ENCODE results near the gene KCNMB2. TPM values are rescaled to one million over a fixed set of nuclear protein-coding genes. Genes with fewer than 3 reads are reported as not detected.

KCNMB2 gene
- total RNA-seq, 1 experiment from 2014 or later: not detected

- H3K4me2 ChIP-seq (ENCODE audit: low read length): no peak overlapping the region
- TF ChIP-seq CTCF (conservative IDR thresholded peaks at IDR 0.05; ENCODE audit: low read depth, low read length): no peak
- no peaks in the 10 kb centered on the region for H3K9me2 ChIP-seq (replicated peaks; ENCODE audit: low read length)
- DNase-seq (no peak), ATAC-seq (no peak)
- no peaks in the 10 kb centered on the region for H3K9me3 ChIP-seq (ENCODE audit: low read length)
- H3K27ac ChIP-seq (ENCODE audit: low read length): no peak overlapping the region
- H3K4me1 ChIP-seq (ENCODE audit: insufficient read depth, low read length): no peaks in the 10 kb centered on the region
- no peaks in the 10 kb centered on the region for H3K79me2 ChIP-seq (ENCODE audit: low read length)
- intact Hi-C loops (cut with micrococcal nuclease): no loop called here
- no peak overlapping the region for H3K4me3 ChIP-seq (ENCODE audit: low read length)
- no peaks in the 10 kb centered on the region for H3F3A ChIP-seq (ENCODE audit: low read length, unreplicated experiment)
- H3K9ac ChIP-seq (ENCODE audit: low read length): no peak overlapping the region
- no peak overlapping the region for H2AFZ ChIP-seq (ENCODE audit: low read length)
- H3K27me3 ChIP-seq (ENCODE audit: low read length): no peaks in the 10 kb centered on the region
- ChIA-PET CTCF (no interaction called here), POLR2A (ENCODE audit: unreplicated experiment) (no interaction called here)
- H3K36me3 ChIP-seq (ENCODE audit: low read depth, low read length): no peaks in the 10 kb centered on the region
- no peaks in the 10 kb centered on the region for H4K20me1 ChIP-seq (ENCODE audit: low read length)
- BruUV-seq (replicated peaks): no TSS peak
These were observed 133.5 kb downstream of the KCNMB2 start for GRCh38 chr3:178669758-178670157.

GRCh38 chr3:178671377-178671776 is 135.1 kb downstream of the KCNMB2 start:
- intact Hi-C loops (cut with micrococcal nuclease): no loop called here
- Histone ChIP-seq H3K27me3 (ENCODE audit: low read length) (no peaks in the 10 kb centered on the region), H4K20me1 (ENCODE audit: low read length) (no peaks in the 10 kb centered on the region), H3K27ac (ENCODE audit: low read length) (no peak overlapping the region), H3K79me2 (ENCODE audit: low read length) (no peaks in the 10 kb centered on the region), H2AFZ (ENCODE audit: low read length) (no peak overlapping the region), H3K4me1 (ENCODE audit: insufficient read depth, low read length) (no peaks in the 10 kb centered on the region), H3F3A (ENCODE audit: low read length, unreplicated experiment) (no peaks in the 10 kb centered on the region), H3K9ac (ENCODE audit: low read length) (no peak overlapping the region), H3K9me3 (ENCODE audit: low read length) (no peaks in the 10 kb centered on the region), H3K36me3 (ENCODE audit: low read depth, low read length) (no peaks in the 10 kb centered on the region), H3K4me3 (ENCODE audit: low read length) (no peak overlapping the region), H3K4me2 (ENCODE audit: low read length) (no peak overlapping the region), H3K9me2 (replicated peaks; ENCODE audit: low read length) (no peaks in the 10 kb centered on the region)
- TF ChIP-seq EZH2 (IDR thresholded peaks at IDR 0.05; ENCODE audit: low read length, unreplicated experiment) (no peak), CTCF (conservative IDR thresholded peaks at IDR 0.05; ENCODE audit: low read depth, low read length) (no peak), EZH2phosphoT487 (IDR thresholded peaks at IDR 0.05; ENCODE audit: borderline replicate concordance, low read length) (no peak)
- ATAC-seq: peak; percentile 22
- ChIA-PET CTCF (no interaction called here), POLR2A (ENCODE audit: unreplicated experiment) (no interaction called here)
- BruUV-seq (replicated peaks): no TSS peak
- DNase-seq: no peak

- Histone ChIP-seq H3K9me3 (ENCODE audit: low read length) (no peaks in the 10 kb centered on the region), H3K36me3 (ENCODE audit: low read depth, low read length) (no peaks in the 10 kb centered on the region), H3K4me3 (ENCODE audit: low read length) (no peak overlapping the region), H3K4me1 (ENCODE audit: insufficient read depth, low read length) (no peaks in the 10 kb centered on the region), H3F3A (ENCODE audit: low read length, unreplicated experiment) (no peaks in the 10 kb centered on the region), H3K4me2 (ENCODE audit: low read length) (no peak overlapping the region), H3K9me2 (replicated peaks; ENCODE audit: low read length) (no peaks in the 10 kb centered on the region), H3K79me2 (ENCODE audit: low read length) (no peaks in the 10 kb centered on the region), H3K27me3 (ENCODE audit: low read length) (no peaks in the 10 kb centered on the region), H3K9ac (ENCODE audit: low read length) (no peak overlapping the region), H2AFZ (ENCODE audit: low read length) (no peak overlapping the region), H3K27ac (ENCODE audit: low read length) (no peak overlapping the region), H4K20me1 (ENCODE audit: low read length) (no peaks in the 10 kb centered on the region)
- no peak for TF ChIP-seq EZH2phosphoT487 (IDR thresholded peaks at IDR 0.05; ENCODE audit: borderline replicate concordance, low read length)
- TF ChIP-seq EZH2 (IDR thresholded peaks at IDR 0.05; ENCODE audit: low read length, unreplicated experiment): no peak
- no peak for TF ChIP-seq CTCF (conservative IDR thresholded peaks at IDR 0.05; ENCODE audit: low read depth, low read length)
- DNase-seq (peak; percentile 54), ATAC-seq (peak; percentile 56)
- BruUV-seq (replicated peaks): no TSS peak
- intact Hi-C loops (cut with micrococcal nuclease): no loop called here
- POLR2A ChIA-PET (ENCODE audit: unreplicated experiment): no interaction called here
- CTCF ChIA-PET: no interaction called here
These were observed 135.6 kb downstream of the KCNMB2 start for GRCh38 chr3:178671791-178672190.
